HEK293 (cell line): ENCODE results near the gene MYO5C.
A peak's percentile ranks its signal among the peaks of the same experiment; 100 is the strongest.

Experiments
- CTCF ChIA-PET: fragments of 350-600 bp; formaldehyde crosslinking; extraction: SDS; loops from one replicate; lab custom pipeline; 2021; ENCODE audit warnings: antibody characterized with exemption; lab: Yijun Ruan, JAX
- POLR2A ChIA-PET: fragments of 300-600 bp; formaldehyde crosslinking; extraction: SDS; loops from one replicate; lab custom pipeline; 2020; ENCODE audit warnings: antibody characterized with exemption, inconsistent platforms; lab: Yijun Ruan, JAX
- H3K27ac ChIP-seq: fragments of 200-500 bp; sonication (Bioruptor generic); 2 replicates; pipeline ENCODE4 v1.5.1; 2014; ENCODE audit warnings: low read depth, low read length, control low read depth, inconsistent platforms; ENCODE audit errors: extremely low read depth
- H3K36me3 ChIP-seq, 2 experiments: fragments of 200-500 bp in 1 of 2; sonication (Bioruptor generic) in 1 of 2; 1 replicate in 1 of 2; 2 replicates in 1 of 2; pipeline ENCODE4 v1.5.1; 2014 to 2017; ENCODE audit warnings: inconsistent platforms in 2 of 2, low read length in 2 of 2; ENCODE audit not compliant: control insufficient read depth in 2 of 2, insufficient read depth in 1 of 2
- H3K4me1 ChIP-seq: fragments of 200-500 bp; sonication (Bioruptor generic); 2 replicates; pipeline ENCODE4 v1.5.1; 2014; ENCODE audit warnings: mild to moderate bottlenecking, low read length, inconsistent platforms; ENCODE audit not compliant: control insufficient read depth, insufficient read depth
- H3K4me3 ChIP-seq: 2 replicates; pipeline ENCODE4 v1.5.1; 2011; ENCODE audit warnings: low read depth, mild to moderate bottlenecking, control low read depth, low read length, moderate library complexity
- H3K9me3 ChIP-seq: fragments of 200-500 bp; sonication (Bioruptor generic); 2 replicates; pipeline ENCODE4 v1.5.1; 2014; ENCODE audit warnings: low read depth, low read length, inconsistent platforms; ENCODE audit not compliant: control insufficient read depth, insufficient read depth
- KLF8 ChIP-seq: fragments of 450-650 bp; formaldehyde crosslinking; IDR thresholded peaks from 2 replicates; pipeline ENCODE4 v1.5.1; 2016; ENCODE audit warnings: missing biosample characterization, missing genetic modification characterization
- REPIN1 ChIP-seq: fragments of 450-650 bp; formaldehyde crosslinking; IDR thresholded peaks from 2 replicates; pipeline ENCODE4 v1.5.1; 2017; ENCODE audit warnings: missing biosample characterization, missing genetic modification characterization, low read depth
- SETDB1 ChIP-seq: IDR thresholded peaks from one replicate; pipeline ENCODE4 v1.6.1; 2017; ENCODE audit warnings: mild to moderate bottlenecking, low read length, moderate library complexity, mixed read lengths; ENCODE audit not compliant: insufficient read length
- ZBTB20 ChIP-seq: fragments of 450-650 bp; formaldehyde crosslinking; IDR thresholded peaks from 2 replicates; pipeline ENCODE4 v1.5.1; 2016; ENCODE audit warnings: missing biosample characterization, missing genetic modification characterization
- ZBTB21 ChIP-seq: fragments of 450-650 bp; formaldehyde crosslinking; IDR thresholded peaks from 2 replicates; pipeline ENCODE4 v1.5.1; 2017; ENCODE audit warnings: missing biosample characterization, missing genetic modification characterization
- ZIC2 ChIP-seq: fragments of 450-650 bp; formaldehyde crosslinking; IDR thresholded peaks from 2 replicates; pipeline ENCODE4 v1.5.1; 2016; ENCODE audit warnings: missing biosample characterization, missing genetic modification characterization
- ZNF121 ChIP-seq: fragments of 450-650 bp; formaldehyde crosslinking; IDR thresholded peaks from 2 replicates; pipeline ENCODE4 v1.5.1; 2016; ENCODE audit warnings: missing biosample characterization, missing genetic modification characterization
- ZNF169 ChIP-seq: fragments of 450-650 bp; formaldehyde crosslinking; IDR thresholded peaks from 2 replicates; pipeline ENCODE4 v1.5.1; 2016; ENCODE audit warnings: missing biosample characterization, missing genetic modification characterization
- ZNF221 ChIP-seq: fragments of 450-650 bp; formaldehyde crosslinking; IDR thresholded peaks from 2 replicates; pipeline ENCODE4 v1.5.1; 2017; ENCODE audit warnings: missing biosample characterization, missing genetic modification characterization, borderline replicate concordance
- ZNF341 ChIP-seq: fragments of 450-650 bp; formaldehyde crosslinking; IDR thresholded peaks from 2 replicates; pipeline ENCODE4; 2016; ENCODE audit warnings: low read depth, missing biosample characterization, missing genetic modification characterization
- ZNF830 ChIP-seq: fragments of 450-650 bp; IDR thresholded peaks from 2 replicates; pipeline ENCODE4 v1.5.0; 2018; ENCODE audit warnings: missing biosample characterization, missing genetic modification characterization, low read depth, mild to moderate bottlenecking, moderate library complexity
- ZSCAN16 ChIP-seq: fragments of 450-650 bp; formaldehyde crosslinking; IDR thresholded peaks from 2 replicates; pipeline ENCODE4 v1.5.1; 2016; ENCODE audit warnings: missing biosample characterization, missing genetic modification characterization
- TF ChIP-seq, protein P1 (sequence below): fragments of 450-650 bp; formaldehyde crosslinking; IDR thresholded peaks from 2 replicates; pipeline ENCODE4 v1.5.1; 2017; ENCODE audit warnings: missing biosample characterization, missing genetic modification characterization
- TF ChIP-seq, protein P2 (sequence below): fragments of 450-650 bp; formaldehyde crosslinking; IDR thresholded peaks from 2 replicates; pipeline ENCODE4 v1.5.1; 2016; ENCODE audit warnings: missing biosample characterization, missing genetic modification characterization, borderline replicate concordance
- TF ChIP-seq, protein P3 (sequence below): fragments of 450-650 bp; formaldehyde crosslinking; IDR thresholded peaks from 2 replicates; pipeline ENCODE4 v1.5.0; 2017; ENCODE audit warnings: missing biosample characterization, missing genetic modification characterization, borderline replicate concordance
- TF ChIP-seq, protein P4 (sequence below): fragments of 450-650 bp; formaldehyde crosslinking; IDR thresholded peaks from 2 replicates; pipeline ENCODE4 v1.5.1; 2016; ENCODE audit warnings: missing biosample characterization, missing genetic modification characterization
- TF ChIP-seq, protein P5 (sequence below): fragments of 450-650 bp; formaldehyde crosslinking; IDR thresholded peaks from 2 replicates; pipeline ENCODE4 v1.5.1; 2016; ENCODE audit warnings: missing biosample characterization, missing genetic modification characterization

The MYO5C gene

GRCh38 chr15:52150043-52150825 lies 145.4 kb downstream of the MYO5C start:
- H3K4me3 ChIP-seq, result no peak overlapping the region
- H3K27ac ChIP-seq, result no peak overlapping the region
- TF ChIP-seq ZIC2 (peak; percentile 40; the same call in 1 of the 2 replicates), REPIN1 (no peak), ZSCAN16 (tag by site-specific recombination) (no peak), SETDB1 (no peak), ZNF830 (tag by site-specific recombination) (no peak), ZNF121 (tag by site-specific recombination) (no peak)
- TF ChIP-seq, protein P1, sequence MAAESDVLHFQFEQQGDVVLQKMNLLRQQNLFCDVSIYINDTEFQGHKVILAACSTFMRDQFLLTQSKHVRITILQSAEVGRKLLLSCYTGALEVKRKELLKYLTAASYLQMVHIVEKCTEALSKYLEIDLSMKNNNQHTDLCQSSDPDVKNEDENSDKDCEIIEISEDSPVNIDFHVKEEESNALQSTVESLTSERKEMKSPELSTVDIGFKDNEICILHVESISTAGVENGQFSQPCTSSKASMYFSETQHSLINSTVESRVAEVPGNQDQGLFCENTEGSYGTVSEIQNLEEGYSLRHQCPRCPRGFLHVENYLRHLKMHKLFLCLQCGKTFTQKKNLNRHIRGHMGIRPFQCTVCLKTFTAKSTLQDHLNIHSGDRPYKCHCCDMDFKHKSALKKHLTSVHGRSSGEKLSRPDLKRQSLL (tag by site-specific recombination), result no peak
- TF ChIP-seq, protein P2, sequence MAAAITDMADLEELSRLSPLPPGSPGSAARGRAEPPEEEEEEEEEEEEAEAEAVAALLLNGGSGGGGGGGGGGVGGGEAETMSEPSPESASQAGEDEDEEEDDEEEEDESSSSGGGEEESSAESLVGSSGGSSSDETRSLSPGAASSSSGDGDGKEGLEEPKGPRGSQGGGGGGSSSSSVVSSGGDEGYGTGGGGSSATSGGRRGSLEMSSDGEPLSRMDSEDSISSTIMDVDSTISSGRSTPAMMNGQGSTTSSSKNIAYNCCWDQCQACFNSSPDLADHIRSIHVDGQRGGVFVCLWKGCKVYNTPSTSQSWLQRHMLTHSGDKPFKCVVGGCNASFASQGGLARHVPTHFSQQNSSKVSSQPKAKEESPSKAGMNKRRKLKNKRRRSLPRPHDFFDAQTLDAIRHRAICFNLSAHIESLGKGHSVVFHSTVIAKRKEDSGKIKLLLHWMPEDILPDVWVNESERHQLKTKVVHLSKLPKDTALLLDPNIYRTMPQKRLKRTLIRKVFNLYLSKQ, result no peak
- TF ChIP-seq, protein P3, sequence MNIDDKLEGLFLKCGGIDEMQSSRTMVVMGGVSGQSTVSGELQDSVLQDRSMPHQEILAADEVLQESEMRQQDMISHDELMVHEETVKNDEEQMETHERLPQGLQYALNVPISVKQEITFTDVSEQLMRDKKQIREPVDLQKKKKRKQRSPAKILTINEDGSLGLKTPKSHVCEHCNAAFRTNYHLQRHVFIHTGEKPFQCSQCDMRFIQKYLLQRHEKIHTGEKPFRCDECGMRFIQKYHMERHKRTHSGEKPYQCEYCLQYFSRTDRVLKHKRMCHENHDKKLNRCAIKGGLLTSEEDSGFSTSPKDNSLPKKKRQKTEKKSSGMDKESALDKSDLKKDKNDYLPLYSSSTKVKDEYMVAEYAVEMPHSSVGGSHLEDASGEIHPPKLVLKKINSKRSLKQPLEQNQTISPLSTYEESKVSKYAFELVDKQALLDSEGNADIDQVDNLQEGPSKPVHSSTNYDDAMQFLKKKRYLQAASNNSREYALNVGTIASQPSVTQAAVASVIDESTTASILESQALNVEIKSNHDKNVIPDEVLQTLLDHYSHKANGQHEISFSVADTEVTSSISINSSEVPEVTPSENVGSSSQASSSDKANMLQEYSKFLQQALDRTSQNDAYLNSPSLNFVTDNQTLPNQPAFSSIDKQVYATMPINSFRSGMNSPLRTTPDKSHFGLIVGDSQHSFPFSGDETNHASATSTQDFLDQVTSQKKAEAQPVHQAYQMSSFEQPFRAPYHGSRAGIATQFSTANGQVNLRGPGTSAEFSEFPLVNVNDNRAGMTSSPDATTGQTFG (tag by site-specific recombination), result no peak
- H3K9me3 ChIP-seq, result no peaks in the 10 kb centered on the region
- peaks cover 0 to 35% of the 10 kb centered on the region in 2 experiments; a peak in 2 of 3 replicates for H3K36me3 ChIP-seq
- ChIA-PET POLR2A (no interaction called here), CTCF (interaction anchor here (0.7 kb wide), 1 partner anchor 46 kb away, joined by 3 read pairs; no protein-coding TSS in a partner anchor)
- no peaks in the 10 kb centered on the region for H3K4me1 ChIP-seq

GRCh38 chr15:52148403-52148802 lies 147.2 kb downstream of the MYO5C start:
- CTCF ChIA-PET, result interaction anchor here (0.9 kb wide), 1 partner anchor 578 kb away, joined by 3 read pairs; no protein-coding TSS in a partner anchor

GRCh38 chr15:52146776-52147175 lies 148.8 kb downstream of the MYO5C start:
- TF ChIP-seq ZNF221, result no peak
- TF ChIP-seq, protein P4, sequence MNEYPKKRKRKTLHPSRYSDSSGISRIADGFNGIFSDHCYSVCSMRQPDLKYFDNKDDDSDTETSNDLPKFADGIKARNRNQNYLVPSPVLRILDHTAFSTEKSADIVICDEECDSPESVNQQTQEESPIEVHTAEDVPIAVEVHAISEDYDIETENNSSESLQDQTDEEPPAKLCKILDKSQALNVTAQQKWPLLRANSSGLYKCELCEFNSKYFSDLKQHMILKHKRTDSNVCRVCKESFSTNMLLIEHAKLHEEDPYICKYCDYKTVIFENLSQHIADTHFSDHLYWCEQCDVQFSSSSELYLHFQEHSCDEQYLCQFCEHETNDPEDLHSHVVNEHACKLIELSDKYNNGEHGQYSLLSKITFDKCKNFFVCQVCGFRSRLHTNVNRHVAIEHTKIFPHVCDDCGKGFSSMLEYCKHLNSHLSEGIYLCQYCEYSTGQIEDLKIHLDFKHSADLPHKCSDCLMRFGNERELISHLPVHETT (tag by site-specific recombination), result no peak
- TF ChIP-seq ZNF169, result no peak
- TF ChIP-seq, all 188 proteins: peak for 0
- no peak overlapping the region for H3K4me3 ChIP-seq
- H3K36me3 ChIP-seq, result peaks cover 0 to 39% of the 10 kb centered on the region in 2 experiments; a peak in 2 of 3 replicates
- H3K27ac ChIP-seq, result no peak overlapping the region
- CTCF ChIA-PET, result interaction anchor here (0.9 kb wide), 1 partner anchor 62 kb away, joined by 3 read pairs; no protein-coding TSS in a partner anchor
- no peaks in the 10 kb centered on the region for H3K9me3 ChIP-seq
- POLR2A ChIA-PET, result no interaction called here
- no peaks in the 10 kb centered on the region for H3K4me1 ChIP-seq

More at GRCh38 chr15:52148403-52148802, 147.2 kb downstream of the MYO5C start:
- TF ChIP-seq, protein P5, sequence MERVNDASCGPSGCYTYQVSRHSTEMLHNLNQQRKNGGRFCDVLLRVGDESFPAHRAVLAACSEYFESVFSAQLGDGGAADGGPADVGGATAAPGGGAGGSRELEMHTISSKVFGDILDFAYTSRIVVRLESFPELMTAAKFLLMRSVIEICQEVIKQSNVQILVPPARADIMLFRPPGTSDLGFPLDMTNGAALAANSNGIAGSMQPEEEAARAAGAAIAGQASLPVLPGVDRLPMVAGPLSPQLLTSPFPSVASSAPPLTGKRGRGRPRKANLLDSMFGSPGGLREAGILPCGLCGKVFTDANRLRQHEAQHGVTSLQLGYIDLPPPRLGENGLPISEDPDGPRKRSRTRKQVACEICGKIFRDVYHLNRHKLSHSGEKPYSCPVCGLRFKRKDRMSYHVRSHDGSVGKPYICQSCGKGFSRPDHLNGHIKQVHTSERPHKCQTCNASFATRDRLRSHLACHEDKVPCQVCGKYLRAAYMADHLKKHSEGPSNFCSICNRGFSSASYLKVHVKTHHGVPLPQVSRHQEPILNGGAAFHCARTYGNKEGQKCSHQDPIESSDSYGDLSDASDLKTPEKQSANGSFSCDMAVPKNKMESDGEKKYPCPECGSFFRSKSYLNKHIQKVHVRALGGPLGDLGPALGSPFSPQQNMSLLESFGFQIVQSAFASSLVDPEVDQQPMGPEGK (tag by site-specific recombination), result no peak
- TF ChIP-seq ZNF341 (no peak), ZBTB20 (no peak), ZBTB21 (tag by site-specific recombination) (no peak), KLF8 (tag by site-specific recombination) (no peak)
- no peak overlapping the region for H3K27ac ChIP-seq
- H3K4me1 ChIP-seq, result no peaks in the 10 kb centered on the region
- POLR2A ChIA-PET, result no interaction called here
- H3K9me3 ChIP-seq, result no peaks in the 10 kb centered on the region
- peaks cover 0 to 42% of the 10 kb centered on the region in 2 experiments; a peak in 2 of 3 replicates for H3K36me3 ChIP-seq
- no peak overlapping the region for H3K4me3 ChIP-seq
